HL-60 (cell line): Measurements from ENCODE around the gene MRPS34.

Source experiments
- CTCF ChIP-seq: IDR thresholded peaks from one replicate; pipeline ENCODE4 v1.5.1; 2011; ENCODE audit warnings: low read length, control low read depth, inconsistent platforms; ENCODE audit not compliant: insufficient read depth
- GABPA ChIP-seq: IDR thresholded peaks from 2 replicates; pipeline ENCODE4 v1.6.1; 2012; ENCODE audit warnings: low read depth
- POLR2AphosphoS5 ChIP-seq: IDR thresholded peaks from 2 replicates; pipeline ENCODE4 v1.6.1; 2012; ENCODE audit warnings: low read depth
- REST ChIP-seq: IDR thresholded peaks from 2 replicates; pipeline ENCODE4 v1.6.1; 2012; ENCODE audit warnings: low read depth; ENCODE audit not compliant: insufficient replicate concordance
- SPI1 ChIP-seq: IDR thresholded peaks from 2 replicates; pipeline ENCODE4 v1.6.1; 2012; ENCODE audit warnings: low read depth, mild to moderate bottlenecking, borderline replicate concordance

GRCh38 chr16:1821861-1822611 is 49.1 kb upstream of the MRPS34 start:
- no peak for TF ChIP-seq REST
- no peak for TF ChIP-seq CTCF
- no peak for TF ChIP-seq POLR2AphosphoS5
- no peak for TF ChIP-seq GABPA
- no peak for TF ChIP-seq SPI1
